Measurements from ENCODE around the gene DDX41.
"Not testable (repeated sequence)": the region's sequence is repeated elsewhere in the genome, so short reads cannot be mapped to it uniquely, and the experiment has no call there.

DDX41 gene

GRCh38 chr5:177536386-177536785 lies 19.6 kb upstream of the DDX41 start:
- H2AK5ac ChIP-seq (ENCODE audit: low read length), result no peak overlapping the region

GRCh38 chr5:177535125-177535524 lies 18.4 kb upstream of the DDX41 start:
- Histone ChIP-seq H3K79me2 (ENCODE audit: control insufficient read depth, insufficient read depth, low read length) (no peaks in the 10 kb centered on the region), H4K8ac (ENCODE audit: low read depth, low read length) (no peak overlapping the region), H3K4ac (ENCODE audit: low read depth, low read length) (no peak overlapping the region), H2AK5ac (ENCODE audit: low read length) (no peak overlapping the region), H3K79me1 (ENCODE audit: low read length) (peaks cover 4% of the 10 kb centered on the region), H3K4me2 (ENCODE audit: low read length) (no peak overlapping the region), H3K18ac (ENCODE audit: low read length) (no peak overlapping the region), H3K4me3 (ENCODE audit: low read length) (no peak overlapping the region), H2BK5ac (ENCODE audit: low read length) (no peak overlapping the region), H3K23ac (ENCODE audit: low read length) (no peak overlapping the region), H2BK15ac (replicated peaks; ENCODE audit: low read depth) (no peak overlapping the region), H3K4me1 (ENCODE audit: control insufficient read depth, low read depth, low read length) (no peaks in the 10 kb centered on the region), H3K9ac (ENCODE audit: low read length) (no peak overlapping the region), H3K27ac (ENCODE audit: low read depth, low read length) (no peak overlapping the region), H3K36me3 (ENCODE audit: control insufficient read depth, insufficient read depth, low read length) (peaks cover 10% of the 10 kb centered on the region), H2BK120ac (ENCODE audit: low read depth, low read length) (no peak overlapping the region), H3K27me3 (ENCODE audit: insufficient read depth, low read length, poor library complexity) (no peaks in the 10 kb centered on the region), H3K56ac (ENCODE audit: low read length) (no peak overlapping the region), H4K5ac (ENCODE audit: low read length) (no peak overlapping the region)
- no CpG with 5 or more reads among the region's 7 CpGs for WGBS (ENCODE audit: extremely low coverage, insufficient coverage, low lambda C conversion rate)
- no peak for DNase-seq

More at GRCh38 chr5:177536386-177536785, 19.6 kb upstream of the DDX41 start:
- Histone ChIP-seq H2BK15ac (replicated peaks; ENCODE audit: low read depth) (no peak overlapping the region), H3K4me1 (ENCODE audit: control insufficient read depth, low read depth, low read length) (no peaks in the 10 kb centered on the region), H3K27me3 (ENCODE audit: insufficient read depth, low read length, poor library complexity) (no peaks in the 10 kb centered on the region), H2BK120ac (ENCODE audit: low read depth, low read length) (no peak overlapping the region), H3K36me3 (ENCODE audit: control insufficient read depth, insufficient read depth, low read length) (peaks cover 10% of the 10 kb centered on the region), H3K23ac (ENCODE audit: low read length) (no peak overlapping the region), H3K79me1 (ENCODE audit: low read length) (peaks cover 9% of the 10 kb centered on the region), H3K27ac (ENCODE audit: low read depth, low read length) (no peak overlapping the region), H3K4me2 (ENCODE audit: low read length) (no peak overlapping the region), H3K56ac (ENCODE audit: low read length) (no peak overlapping the region), H3K4me3 (ENCODE audit: low read length) (no peak overlapping the region), H2BK5ac (ENCODE audit: low read length) (no peak overlapping the region), H3K9ac (ENCODE audit: low read length) (no peak overlapping the region), H3K4ac (ENCODE audit: low read depth, low read length) (no peak overlapping the region), H3K79me2 (ENCODE audit: control insufficient read depth, insufficient read depth, low read length) (peaks cover 2% of the 10 kb centered on the region), H4K8ac (ENCODE audit: low read depth, low read length) (no peak overlapping the region), H4K5ac (ENCODE audit: low read length) (no peak overlapping the region), H3K18ac (ENCODE audit: low read length) (no peak overlapping the region)
- WGBS (ENCODE audit: extremely low coverage, insufficient coverage, low lambda C conversion rate), result no CpG with 5 or more reads among the region's 10 CpGs
- DNase-seq, result no peak

GRCh38 chr5:177534433-177534832 lies 17.7 kb upstream of the DDX41 start:
- H3K79me1 ChIP-seq (ENCODE audit: low read length); H2BK120ac ChIP-seq (ENCODE audit: low read depth, low read length); H3K23ac ChIP-seq (ENCODE audit: low read length); H3K4me3 ChIP-seq (ENCODE audit: low read length); H3K4ac ChIP-seq (ENCODE audit: low read depth, low read length); DNase-seq; H3K4me1 ChIP-seq (ENCODE audit: control insufficient read depth, low read depth, low read length); H2AK5ac ChIP-seq (ENCODE audit: low read length); H3K27me3 ChIP-seq (ENCODE audit: insufficient read depth, low read length, poor library complexity); H2BK5ac ChIP-seq (ENCODE audit: low read length); H3K4me2 ChIP-seq (ENCODE audit: low read length); H2BK15ac ChIP-seq (replicated peaks; ENCODE audit: low read depth); H3K56ac ChIP-seq (ENCODE audit: low read length); H3K79me2 ChIP-seq (ENCODE audit: control insufficient read depth, insufficient read depth, low read length); H3K27ac ChIP-seq (ENCODE audit: low read depth, low read length); H4K8ac ChIP-seq (ENCODE audit: low read depth, low read length); H4K5ac ChIP-seq (ENCODE audit: low read length); H3K9ac ChIP-seq (ENCODE audit: low read length); H3K18ac ChIP-seq (ENCODE audit: low read length): not testable (repeated sequence)
- peaks cover 11% of the 10 kb centered on the region for H3K36me3 ChIP-seq (ENCODE audit: control insufficient read depth, insufficient read depth, low read length)
- no CpG with 5 or more reads among the region's 7 CpGs for WGBS (ENCODE audit: extremely low coverage, insufficient coverage, low lambda C conversion rate)

GRCh38 chr5:177531209-177531940 lies 14.6 kb upstream of the DDX41 start:
- DNase-seq, result no peak
- Histone ChIP-seq H3K27me3 (ENCODE audit: insufficient read depth, low read length, poor library complexity) (no peaks in the 10 kb centered on the region), H2BK5ac (ENCODE audit: low read length) (no peak overlapping the region), H2BK15ac (replicated peaks; ENCODE audit: low read depth) (no peak overlapping the region), H2AK5ac (ENCODE audit: low read length) (no peak overlapping the region), H3K36me3 (ENCODE audit: control insufficient read depth, insufficient read depth, low read length) (peaks cover 17% of the 10 kb centered on the region), H3K18ac (ENCODE audit: low read length) (no peak overlapping the region), H3K4me1 (ENCODE audit: control insufficient read depth, low read depth, low read length) (no peaks in the 10 kb centered on the region), H3K79me1 (ENCODE audit: low read length) (no peaks in the 10 kb centered on the region), H3K4ac (ENCODE audit: low read depth, low read length) (no peak overlapping the region), H3K9ac (ENCODE audit: low read length) (no peak overlapping the region), H3K27ac (ENCODE audit: low read depth, low read length) (no peak overlapping the region), H2BK120ac (ENCODE audit: low read depth, low read length) (no peak overlapping the region), H3K79me2 (ENCODE audit: control insufficient read depth, insufficient read depth, low read length) (no peaks in the 10 kb centered on the region), H4K5ac (ENCODE audit: low read length) (no peak overlapping the region), H3K4me3 (ENCODE audit: low read length) (no peak overlapping the region), H3K23ac (ENCODE audit: low read length) (no peak overlapping the region), H3K56ac (ENCODE audit: low read length) (no peak overlapping the region), H4K8ac (ENCODE audit: low read depth, low read length) (no peak overlapping the region), H3K4me2 (ENCODE audit: low read length) (no peak overlapping the region)
- whole genome bisulfite sequencing (ENCODE audit: extremely low coverage, insufficient coverage, low lambda C conversion rate), result no CpG with 5 or more reads among the region's 27 CpGs

- Histone ChIP-seq H3K4me1 (ENCODE audit: control insufficient read depth, low read depth, low read length) (no peaks in the 10 kb centered on the region), H3K23ac (ENCODE audit: low read length) (no peak overlapping the region), H3K18ac (ENCODE audit: low read length) (no peak overlapping the region), H3K4ac (ENCODE audit: low read depth, low read length) (no peak overlapping the region), H3K79me1 (ENCODE audit: low read length) (no peaks in the 10 kb centered on the region), H3K27ac (ENCODE audit: low read depth, low read length) (no peak overlapping the region), H2AK5ac (ENCODE audit: low read length) (no peak overlapping the region), H2BK5ac (ENCODE audit: low read length) (no peak overlapping the region), H3K79me2 (ENCODE audit: control insufficient read depth, insufficient read depth, low read length) (no peaks in the 10 kb centered on the region), H3K4me3 (ENCODE audit: low read length) (no peak overlapping the region), H3K56ac (ENCODE audit: low read length) (no peak overlapping the region), H2BK120ac (ENCODE audit: low read depth, low read length) (no peak overlapping the region), H3K36me3 (ENCODE audit: control insufficient read depth, insufficient read depth, low read length) (peaks cover 17% of the 10 kb centered on the region), H3K4me2 (ENCODE audit: low read length) (no peak overlapping the region), H2BK15ac (replicated peaks; ENCODE audit: low read depth) (no peak overlapping the region), H4K5ac (ENCODE audit: low read length) (no peak overlapping the region), H4K8ac (ENCODE audit: low read depth, low read length) (no peak overlapping the region), H3K27me3 (ENCODE audit: insufficient read depth, low read length, poor library complexity) (no peaks in the 10 kb centered on the region), H3K9ac (ENCODE audit: low read length) (no peak overlapping the region)
- no CpG with 5 or more reads among the region's 3 CpGs for WGBS (ENCODE audit: extremely low coverage, insufficient coverage, low lambda C conversion rate)
- no peak for DNase-seq
Observed at GRCh38 chr5:177530638-177531037, 13.9 kb upstream of the DDX41 start.

Measured in mesendoderm (in vitro differentiated cells).